K562 (cell line): ENCODE measurements around the gene CACNA1C.

Experiments used
- ATF7 ChIP-seq: fragments of 450-650 bp; IDR thresholded peaks from 2 replicates; pipeline ENCODE4 v1.7.1; 2014; ENCODE audit warnings: mild to moderate bottlenecking, moderate library complexity
- CHD4 ChIP-seq: fragments of 200-600 bp; sonication (generic); IDR thresholded peaks from 3 replicates; pipeline ENCODE4 v1.6.1; 2012; ENCODE audit warnings: low read depth, mild to moderate bottlenecking, mixed read lengths, low read length, inconsistent platforms; ENCODE audit not compliant: insufficient read depth, insufficient replicate concordance, poor library complexity, severe bottlenecking
- DPF2 ChIP-seq: fragments of 450-650 bp; IDR thresholded peaks from 2 replicates; pipeline ENCODE4 v1.6.1; 2016
- EWSR1 ChIP-seq: fragments of 450-650 bp; IDR thresholded peaks from 2 replicates; pipeline ENCODE4 v1.6.1; 2018; ENCODE audit warnings: borderline replicate concordance, mild to moderate bottlenecking, low read depth, moderate library complexity; ENCODE audit not compliant: partially characterized antibody
- FOXP4 ChIP-seq: sonication (generic); formaldehyde crosslinking; IDR thresholded peaks from 2 replicates; pipeline ENCODE4 v1.8.0; 2022; ENCODE audit warnings: mild to moderate bottlenecking, missing genetic modification reagents, borderline replicate concordance
- L3MBTL2 ChIP-seq: fragments of 450-650 bp; IDR thresholded peaks from 2 replicates; pipeline ENCODE4 v1.6.1; 2016; ENCODE audit warnings: mild to moderate bottlenecking, moderate library complexity
- POU5F1 ChIP-seq: fragments of 150-350 bp; IDR thresholded peaks from 2 replicates; pipeline ENCODE4 v1.6.1; 2014; ENCODE audit warnings: borderline replicate concordance, low read length, low read depth, mild to moderate bottlenecking; ENCODE audit not compliant: partially characterized antibody
- RFX5 ChIP-seq: IDR thresholded peaks from 2 replicates; pipeline ENCODE4 v1.6.1; 2011; ENCODE audit warnings: low read depth, mild to moderate bottlenecking, improper control_type of control experiment, low read length
- SLC30A9 ChIP-seq: fragments of 250-450 bp; sonication (Bioruptor Pico); IDR thresholded peaks from 2 replicates; pipeline ENCODE4 v1.8.0; 2022; ENCODE audit warnings: mild to moderate bottlenecking, moderate library complexity
- TBL1XR1 ChIP-seq, 2 experiments: IDR thresholded peaks; 2 replicates each; pipeline ENCODE4 v1.6.1; 2012; ENCODE audit warnings: improper control_type of control experiment in 2 of 2, low read length in 2 of 2, mild to moderate bottlenecking in 1 of 2
- YY1 ChIP-seq, 3 experiments: IDR thresholded peaks; 2 replicates each; pipeline ENCODE4 v1.6.1; 2011; ENCODE audit warnings: low read length in 2 of 3, mild to moderate bottlenecking in 2 of 3, moderate library complexity in 2 of 3, borderline replicate concordance in 1 of 3, control low read depth in 1 of 3, low read depth in 1 of 3; ENCODE audit not compliant: insufficient read depth in 3 of 3, insufficient replicate concordance in 2 of 3, control insufficient read depth in 1 of 3, insufficient read length in 1 of 3; ENCODE audit errors: extremely low read depth in 1 of 3
- ZFP36 ChIP-seq: fragments of 150-350 bp; IDR thresholded peaks from 2 replicates; pipeline ENCODE4 v1.6.1; 2018; ENCODE audit warnings: low read length, low read depth; ENCODE audit not compliant: partially characterized antibody
- TF ChIP-seq, protein P1 (sequence below): fragments of 450-650 bp; IDR thresholded peaks from 2 replicates; pipeline ENCODE4 v1.6.1; 2016; ENCODE audit warnings: mild to moderate bottlenecking, moderate library complexity

DNA sequence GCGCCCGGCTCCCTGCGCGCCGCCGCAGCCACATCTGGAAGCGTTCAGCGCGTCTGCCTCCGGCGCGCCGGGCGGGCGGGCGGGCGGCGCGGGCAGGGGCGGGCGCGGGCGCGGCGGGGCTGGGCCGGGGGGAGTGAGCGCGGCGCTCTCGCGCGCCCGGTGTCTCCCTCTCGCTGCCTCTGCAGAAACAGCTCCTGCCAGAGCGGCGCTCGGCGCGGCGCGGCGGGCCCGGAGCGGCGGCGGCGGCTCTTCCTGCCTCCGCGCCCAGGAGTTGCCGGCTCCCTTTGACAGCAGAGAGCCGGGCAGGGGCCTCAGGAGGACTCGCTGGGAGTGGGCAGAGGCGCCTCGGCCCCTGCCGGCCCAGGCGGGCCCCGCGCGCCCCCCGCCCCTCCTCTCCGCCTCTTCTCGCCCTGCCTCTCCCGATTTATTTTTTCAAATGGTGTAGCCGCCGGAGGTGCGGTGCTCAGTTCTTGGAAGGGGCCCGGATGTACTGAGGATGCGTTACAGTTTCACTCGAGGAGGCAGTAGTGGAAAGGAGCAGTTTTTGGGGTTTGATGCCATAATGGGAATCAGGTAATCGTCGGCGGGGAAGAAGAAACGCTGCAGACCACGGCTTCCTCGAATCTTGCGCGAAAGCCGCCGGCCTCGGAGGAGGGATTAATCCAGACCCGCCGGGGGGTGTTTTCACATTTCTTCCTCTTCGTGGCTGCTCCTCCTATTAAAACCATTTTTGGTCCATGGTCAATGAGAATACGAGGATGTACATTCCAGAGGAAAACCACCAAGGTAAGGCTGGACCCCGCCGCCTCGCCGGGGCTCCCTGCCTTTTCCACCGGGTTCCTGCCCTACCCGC is at the start of gene CACNA1C:
- TF ChIP-seq DPF2 (no peak), CHD4 (no peak), FOXP4 (CRISPR knock-in tag) (no peak), SLC30A9 (no peak), POU5F1 (no peak), RFX5 (no peak), ZFP36 (no peak), ATF7 (no peak), L3MBTL2 (no peak), YY1 (IDR thresholded peaks at IDR 0.05; ENCODE audit: borderline replicate concordance in 1 of 3, control insufficient read depth in 1 of 3, extremely low read depth in 1 of 3, insufficient read depth in 3 of 3, insufficient read length in 1 of 3, insufficient replicate concordance in 2 of 3, low read depth in 1 of 3, low read length in 2 of 3) (no peak), TBL1XR1 (IDR thresholded peaks at IDR 0.05; ENCODE audit: low read length in 2 of 2) (no peak), EWSR1 (no peak)
- TF ChIP-seq, protein P1, sequence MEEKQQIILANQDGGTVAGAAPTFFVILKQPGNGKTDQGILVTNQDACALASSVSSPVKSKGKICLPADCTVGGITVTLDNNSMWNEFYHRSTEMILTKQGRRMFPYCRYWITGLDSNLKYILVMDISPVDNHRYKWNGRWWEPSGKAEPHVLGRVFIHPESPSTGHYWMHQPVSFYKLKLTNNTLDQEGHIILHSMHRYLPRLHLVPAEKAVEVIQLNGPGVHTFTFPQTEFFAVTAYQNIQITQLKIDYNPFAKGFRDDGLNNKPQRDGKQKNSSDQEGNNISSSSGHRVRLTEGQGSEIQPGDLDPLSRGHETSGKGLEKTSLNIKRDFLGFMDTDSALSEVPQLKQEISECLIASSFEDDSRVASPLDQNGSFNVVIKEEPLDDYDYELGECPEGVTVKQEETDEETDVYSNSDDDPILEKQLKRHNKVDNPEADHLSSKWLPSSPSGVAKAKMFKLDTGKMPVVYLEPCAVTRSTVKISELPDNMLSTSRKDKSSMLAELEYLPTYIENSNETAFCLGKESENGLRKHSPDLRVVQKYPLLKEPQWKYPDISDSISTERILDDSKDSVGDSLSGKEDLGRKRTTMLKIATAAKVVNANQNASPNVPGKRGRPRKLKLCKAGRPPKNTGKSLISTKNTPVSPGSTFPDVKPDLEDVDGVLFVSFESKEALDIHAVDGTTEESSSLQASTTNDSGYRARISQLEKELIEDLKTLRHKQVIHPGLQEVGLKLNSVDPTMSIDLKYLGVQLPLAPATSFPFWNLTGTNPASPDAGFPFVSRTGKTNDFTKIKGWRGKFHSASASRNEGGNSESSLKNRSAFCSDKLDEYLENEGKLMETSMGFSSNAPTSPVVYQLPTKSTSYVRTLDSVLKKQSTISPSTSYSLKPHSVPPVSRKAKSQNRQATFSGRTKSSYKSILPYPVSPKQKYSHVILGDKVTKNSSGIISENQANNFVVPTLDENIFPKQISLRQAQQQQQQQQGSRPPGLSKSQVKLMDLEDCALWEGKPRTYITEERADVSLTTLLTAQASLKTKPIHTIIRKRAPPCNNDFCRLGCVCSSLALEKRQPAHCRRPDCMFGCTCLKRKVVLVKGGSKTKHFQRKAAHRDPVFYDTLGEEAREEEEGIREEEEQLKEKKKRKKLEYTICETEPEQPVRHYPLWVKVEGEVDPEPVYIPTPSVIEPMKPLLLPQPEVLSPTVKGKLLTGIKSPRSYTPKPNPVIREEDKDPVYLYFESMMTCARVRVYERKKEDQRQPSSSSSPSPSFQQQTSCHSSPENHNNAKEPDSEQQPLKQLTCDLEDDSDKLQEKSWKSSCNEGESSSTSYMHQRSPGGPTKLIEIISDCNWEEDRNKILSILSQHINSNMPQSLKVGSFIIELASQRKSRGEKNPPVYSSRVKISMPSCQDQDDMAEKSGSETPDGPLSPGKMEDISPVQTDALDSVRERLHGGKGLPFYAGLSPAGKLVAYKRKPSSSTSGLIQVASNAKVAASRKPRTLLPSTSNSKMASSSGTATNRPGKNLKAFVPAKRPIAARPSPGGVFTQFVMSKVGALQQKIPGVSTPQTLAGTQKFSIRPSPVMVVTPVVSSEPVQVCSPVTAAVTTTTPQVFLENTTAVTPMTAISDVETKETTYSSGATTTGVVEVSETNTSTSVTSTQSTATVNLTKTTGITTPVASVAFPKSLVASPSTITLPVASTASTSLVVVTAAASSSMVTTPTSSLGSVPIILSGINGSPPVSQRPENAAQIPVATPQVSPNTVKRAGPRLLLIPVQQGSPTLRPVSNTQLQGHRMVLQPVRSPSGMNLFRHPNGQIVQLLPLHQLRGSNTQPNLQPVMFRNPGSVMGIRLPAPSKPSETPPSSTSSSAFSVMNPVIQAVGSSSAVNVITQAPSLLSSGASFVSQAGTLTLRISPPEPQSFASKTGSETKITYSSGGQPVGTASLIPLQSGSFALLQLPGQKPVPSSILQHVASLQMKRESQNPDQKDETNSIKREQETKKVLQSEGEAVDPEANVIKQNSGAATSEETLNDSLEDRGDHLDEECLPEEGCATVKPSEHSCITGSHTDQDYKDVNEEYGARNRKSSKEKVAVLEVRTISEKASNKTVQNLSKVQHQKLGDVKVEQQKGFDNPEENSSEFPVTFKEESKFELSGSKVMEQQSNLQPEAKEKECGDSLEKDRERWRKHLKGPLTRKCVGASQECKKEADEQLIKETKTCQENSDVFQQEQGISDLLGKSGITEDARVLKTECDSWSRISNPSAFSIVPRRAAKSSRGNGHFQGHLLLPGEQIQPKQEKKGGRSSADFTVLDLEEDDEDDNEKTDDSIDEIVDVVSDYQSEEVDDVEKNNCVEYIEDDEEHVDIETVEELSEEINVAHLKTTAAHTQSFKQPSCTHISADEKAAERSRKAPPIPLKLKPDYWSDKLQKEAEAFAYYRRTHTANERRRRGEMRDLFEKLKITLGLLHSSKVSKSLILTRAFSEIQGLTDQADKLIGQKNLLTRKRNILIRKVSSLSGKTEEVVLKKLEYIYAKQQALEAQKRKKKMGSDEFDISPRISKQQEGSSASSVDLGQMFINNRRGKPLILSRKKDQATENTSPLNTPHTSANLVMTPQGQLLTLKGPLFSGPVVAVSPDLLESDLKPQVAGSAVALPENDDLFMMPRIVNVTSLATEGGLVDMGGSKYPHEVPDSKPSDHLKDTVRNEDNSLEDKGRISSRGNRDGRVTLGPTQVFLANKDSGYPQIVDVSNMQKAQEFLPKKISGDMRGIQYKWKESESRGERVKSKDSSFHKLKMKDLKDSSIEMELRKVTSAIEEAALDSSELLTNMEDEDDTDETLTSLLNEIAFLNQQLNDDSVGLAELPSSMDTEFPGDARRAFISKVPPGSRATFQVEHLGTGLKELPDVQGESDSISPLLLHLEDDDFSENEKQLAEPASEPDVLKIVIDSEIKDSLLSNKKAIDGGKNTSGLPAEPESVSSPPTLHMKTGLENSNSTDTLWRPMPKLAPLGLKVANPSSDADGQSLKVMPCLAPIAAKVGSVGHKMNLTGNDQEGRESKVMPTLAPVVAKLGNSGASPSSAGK, result no peak
